HCT116 (cell line): ENCODE measurements around the gene PDE10A. TPM values are rescaled to one million over a fixed set of nuclear protein-coding genes. Genes with fewer than 3 reads are reported as not detected.

Source experiments
- ATAC-seq: fragments of 200-7000 bp; cut with Tn5 transposase; 2 replicates; pipeline ENCODE4 v1.9.1; 2020; ENCODE audit warnings: mild to moderate bottlenecking, moderate library complexity
- BruUV-seq: library from RNA; stranded (reverse); fragments of 400-500 nt; replicated peaks from 2 replicates; lab custom pipeline; 2021; lab: Mats Ljungman, UMichigan
- CTCF ChIA-PET: fragments of 300-600 bp; sonication (Branson Sonifier 250); formaldehyde crosslinking; loops from one replicate; lab custom pipeline; 2021; ENCODE audit warnings: antibody characterized with exemption; lab: Charles Lee
- POLR2A ChIA-PET: fragments of 300-600, 350-600 bp; sonication (Branson Sonifier 250); formaldehyde crosslinking; loops from one replicate; lab custom pipeline; 2021; ENCODE audit warnings: antibody characterized with exemption; lab: Charles Lee
- RAD21 ChIA-PET, 2 experiments: fragments of 300-600 bp; sonication (Branson Sonifier 250); formaldehyde crosslinking; loops; one replicate each; lab custom pipeline; 2023; ENCODE audit warnings: low total read pairs in 2 of 2; ENCODE audit not compliant: uncharacterized antibody in 2 of 2, unreplicated experiment in 2 of 2, low non-redundant PET in 1 of 2; lab: Charles Lee
- DNase-seq: peaks from one replicate; pipeline ENCODE4 v3.0.0-alpha.2; 2010; ENCODE audit warnings: low read depth, low spot score
- H2AFZ ChIP-seq: fragments of 200-600 bp; shearing (Covaris generic), sonication (generic); 2 replicates; pipeline ENCODE4 v1.6.1; 2017; ENCODE audit warnings: low read depth, mixed run types, mixed read lengths, antibody characterized with exemption, low read length; ENCODE audit not compliant: poor library complexity, severe bottlenecking
- H3K27ac ChIP-seq: 2 replicates; pipeline ENCODE4 v1.5.1; 2012; ENCODE audit warnings: low read depth, low read length
- H3K27me3 ChIP-seq: fragments of 200-600 bp; sonication (generic); 2 replicates; pipeline ENCODE4 v1.6.1; 2016; ENCODE audit warnings: mixed run types, low read length, mixed read lengths; ENCODE audit not compliant: insufficient read depth
- H3K36me3 ChIP-seq, 2 experiments: fragments of 200-500 bp in 1 of 2; fragments of 200-600 bp in 1 of 2; sonication (Bioruptor generic) in 1 of 2; sonication (generic) in 1 of 2; 2 replicates each; pipeline versions ENCODE4 v1.5.1 to v1.6.1; 2014 to 2016; ENCODE audit warnings: low read length in 2 of 2, inconsistent platforms in 1 of 2, mixed read lengths in 1 of 2, mixed run types in 1 of 2; ENCODE audit not compliant: insufficient read depth in 2 of 2, control insufficient read depth in 1 of 2
- H3K4me1 ChIP-seq, 2 experiments: fragments of 200-600 bp in 1 of 2; sonication (generic) in 1 of 2; 2 replicates each; pipeline versions ENCODE4 v1.5.1 to v1.6.1; 2012 to 2017; ENCODE audit warnings: low read length in 2 of 2, inconsistent platforms in 1 of 2, mild to moderate bottlenecking in 1 of 2, mixed read lengths in 1 of 2, mixed run types in 1 of 2, moderate library complexity in 1 of 2; ENCODE audit not compliant: insufficient read depth in 2 of 2, control insufficient read depth in 1 of 2
- H3K4me2 ChIP-seq: fragments of 200-600 bp; sonication (generic); 2 replicates; pipeline ENCODE4 v1.6.1; 2017; ENCODE audit warnings: mixed run types, low read length, mixed read lengths
- H3K4me3 ChIP-seq, 2 experiments: fragments of 200-600 bp in 1 of 2; sonication (generic) in 1 of 2; replicated peaks in 1 of 2; 2 replicates each; pipeline ENCODE4 v1.5.1; 2011 to 2016; ENCODE audit warnings: low read length in 2 of 2, control low read depth in 1 of 2, low read depth in 1 of 2, mild to moderate bottlenecking in 1 of 2, mixed read lengths in 1 of 2, mixed run types in 1 of 2
- H3K79me2 ChIP-seq: fragments of 200-600 bp; sonication (generic); 2 replicates; pipeline ENCODE4 v1.6.1; 2017; ENCODE audit warnings: mild to moderate bottlenecking, mixed run types, low read length, moderate library complexity, mixed read lengths; ENCODE audit not compliant: insufficient read depth
- H3K9ac ChIP-seq: fragments of 200-600 bp; sonication (generic); 2 replicates; pipeline ENCODE4 v1.6.1; 2016; ENCODE audit warnings: low read length, mixed read lengths
- H3K9me2 ChIP-seq: fragments of 200-600 bp; sonication (generic), shearing (Covaris generic); 2 replicates; pipeline ENCODE4 v1.6.1; 2017; ENCODE audit warnings: mixed run types, mild to moderate bottlenecking, moderate library complexity; ENCODE audit not compliant: insufficient read depth
- H3K9me3 ChIP-seq, 2 experiments: fragments of 200-500 bp in 1 of 2; fragments of 200-600 bp in 1 of 2; sonication (Bioruptor generic) in 1 of 2; sonication (generic) in 1 of 2; 2 replicates each; pipeline ENCODE4 v1.6.1; 2014 to 2017; ENCODE audit warnings: low read length in 2 of 2, mixed read lengths in 2 of 2, inconsistent platforms in 1 of 2, low read depth in 1 of 2, mild to moderate bottlenecking in 1 of 2, mixed run types in 1 of 2, moderate library complexity in 1 of 2; ENCODE audit not compliant: control insufficient read depth in 1 of 2, insufficient read depth in 1 of 2
- H4K20me1 ChIP-seq: fragments of 200-600 bp; sonication (generic), shearing (Covaris generic); 2 replicates; pipeline ENCODE4 v1.6.1; 2017; ENCODE audit warnings: mixed run types, mild to moderate bottlenecking, moderate library complexity; ENCODE audit not compliant: insufficient read depth
- CTCF ChIP-seq, 3 experiments: fragments of 200-600 bp in 1 of 3; sonication (generic) in 1 of 3; IDR thresholded peaks in 2 of 3; conservative IDR thresholded peaks in 1 of 3; 2 replicates each; pipeline ENCODE4 v1.5.1; 2012 to 2017; ENCODE audit warnings: low read depth in 2 of 3, low read length in 2 of 3, antibody characterized with exemption in 1 of 3, borderline replicate concordance in 1 of 3, control low read depth in 1 of 3, mild to moderate bottlenecking in 1 of 3, mixed read lengths in 1 of 3, mixed run types in 1 of 3, moderate library complexity in 1 of 3; ENCODE audit not compliant: insufficient read depth in 1 of 3
- EZH2phosphoT487 ChIP-seq: fragments of 200-600 bp; IDR thresholded peaks from 2 replicates; pipeline ENCODE4 v1.6.1; 2018; ENCODE audit warnings: antibody characterized with exemption, borderline replicate concordance
- JUND ChIP-seq: IDR thresholded peaks from 2 replicates; pipeline ENCODE4 v1.6.1; 2012
- POLR2AphosphoS5 ChIP-seq: IDR thresholded peaks from 2 replicates; pipeline ENCODE4 v1.6.1; 2011; ENCODE audit warnings: mild to moderate bottlenecking, low read depth, low read length, moderate library complexity
- RAD21 ChIP-seq: IDR thresholded peaks from 2 replicates; pipeline ENCODE4 v1.6.1; 2012; ENCODE audit warnings: low read depth, mild to moderate bottlenecking
- REST ChIP-seq: IDR thresholded peaks from 2 replicates; pipeline ENCODE4 v1.6.1; 2012; ENCODE audit warnings: low read depth
- SIN3A ChIP-seq: IDR thresholded peaks from 2 replicates; pipeline ENCODE4 v1.6.1; 2012; ENCODE audit warnings: low read depth
- SP1 ChIP-seq: IDR thresholded peaks from 2 replicates; pipeline ENCODE4 v1.6.1; 2012; ENCODE audit warnings: low read depth
- intact Hi-C: fragments of 100-400 bp; cut with micrococcal nuclease; formaldehyde crosslinking; loops from 2 replicates; pipeline ENCODE4 v1.10.0; 2022
- total RNA-seq: library from RNA; stranded (reverse); gene quantifications from one replicate; pipeline ENCODE4 v1.2.1, GENCODE V29; 2021; ENCODE audit not compliant: unreplicated experiment

The PDE10A gene
- total RNA-seq, 1 experiment from 2014 or later = 0.37 TPM

- no TSS peak for BruUV-seq
- DNase-seq (no peak), ATAC-seq (no peak)
Measured at GRCh38 chr6:165447141-165447540, 215.9 kb downstream of the PDE10A start.

GRCh38 chr6:165446331-165446730 lies 216.7 kb downstream of the PDE10A start:
- H3K27ac ChIP-seq = no peak overlapping the region
- no peaks in the 10 kb centered on the region; a peak in 1 of 4 replicates for H3K9me3 ChIP-seq
- no peak overlapping the region for H3K9ac ChIP-seq
- H3K4me2 ChIP-seq = no peak overlapping the region
- DNase-seq (no peak), ATAC-seq (no peak)
- TF ChIP-seq REST (no peak), CTCF (IDR thresholded peaks at IDR 0.05 in 2 of 3, conservative IDR thresholded peaks at IDR 0.05 in 1 of 3; ENCODE audit: borderline replicate concordance in 1 of 3, insufficient read depth in 1 of 3, low read depth in 2 of 3, low read length in 2 of 3) (no peak)
- ChIA-PET RAD21 (no interaction called here), CTCF (no interaction called here), POLR2A (no interaction called here)
- H3K27me3 ChIP-seq = no peaks in the 10 kb centered on the region
- BruUV-seq = no TSS peak
- H3K4me3 ChIP-seq = no peak overlapping the region
- intact Hi-C loops = no loop called here
- no peaks in the 10 kb centered on the region for H3K4me1 ChIP-seq
- H2AFZ ChIP-seq = no peak overlapping the region
- no peaks in the 10 kb centered on the region for H4K20me1 ChIP-seq
- no peaks in the 10 kb centered on the region for H3K79me2 ChIP-seq
- no peaks in the 10 kb centered on the region for H3K36me3 ChIP-seq
- H3K9me2 ChIP-seq = no peaks in the 10 kb centered on the region

More at GRCh38 chr6:165447141-165447540, 215.9 kb downstream of the PDE10A start:
- TF ChIP-seq JUND (no peak), CTCF (IDR thresholded peaks at IDR 0.05 in 2 of 3, conservative IDR thresholded peaks at IDR 0.05 in 1 of 3; ENCODE audit: borderline replicate concordance in 1 of 3, insufficient read depth in 1 of 3, low read depth in 2 of 3, low read length in 2 of 3) (no peak), POLR2AphosphoS5 (no peak), SP1 (no peak), RAD21 (no peak), EZH2phosphoT487 (no peak), SIN3A (no peak)
- TF ChIP-seq, all 23 proteins: peak for 0
- no peak overlapping the region for H3K4me3 ChIP-seq
- no peaks in the 10 kb centered on the region for H3K27me3 ChIP-seq
- H3K27ac ChIP-seq = no peak overlapping the region
- no peak overlapping the region for H3K4me2 ChIP-seq
- ChIA-PET CTCF (no interaction called here), POLR2A (no interaction called here), RAD21 (no interaction called here)
- no peak overlapping the region for H2AFZ ChIP-seq
- no peaks in the 10 kb centered on the region for H3K4me1 ChIP-seq
- H3K9me2 ChIP-seq = no peaks in the 10 kb centered on the region
- H3K9me3 ChIP-seq = no peaks in the 10 kb centered on the region; a peak in 1 of 4 replicates
- no peak overlapping the region for H3K9ac ChIP-seq
- H4K20me1 ChIP-seq = no peaks in the 10 kb centered on the region
- intact Hi-C loops = no loop called here
- no peaks in the 10 kb centered on the region for H3K79me2 ChIP-seq
- no peaks in the 10 kb centered on the region for H3K36me3 ChIP-seq
